Stimulated activated CD8-positive, alpha-beta memory T cell treated with anti-CD3 and anti-CD28 coated beads, Interleukin-7, amount 100 ng/mL, for 48 hours (primary cell): ENCODE measurements around the gene VDR.

Experiments used
- DNase-seq, 2 donors: peaks; one replicate each; pipeline ENCODE4 v3.0.0-alpha.2; 2020; ENCODE audit warnings: low read depth in 1 of 2; ENCODE audit errors: extremely low read depth in 1 of 2

Gene VDR

GRCh38 chr12:47931187-47931586 lies 26.4 kb upstream of the VDR start:
- no peak for DNase-seq

- no peak for DNase-seq
Measured at GRCh38 chr12:47930634-47931033, 25.8 kb upstream of the VDR start.

GRCh38 chr12:47927346-47927745 lies 22.6 kb upstream of the VDR start:
- no peak for DNase-seq

GRCh38 chr12:47921907-47922306 lies 17.1 kb upstream of the VDR start:
- no peak for DNase-seq

GRCh38 chr12:47920913-47921312 lies 16.1 kb upstream of the VDR start:
- no peak for DNase-seq

GRCh38 chr12:47913081-47913480 lies 8.3 kb upstream of the VDR start:
- DNase-seq, result no peak

- DNase-seq, result no peak
Measured at GRCh38 chr12:47912556-47912955, 7.8 kb upstream of the VDR start.

- DNase-seq, result no peak
Measured at GRCh38 chr12:47910981-47911380, 6.2 kb upstream of the VDR start.

GRCh38 chr12:47910486-47910885 lies 5.7 kb upstream of the VDR start:
- DNase-seq, result no peak

GRCh38 chr12:47909839-47910465 lies 5.2 kb upstream of the VDR start:
- no peak for DNase-seq

GRCh38 chr12:47908738-47909137 lies 3.9 kb upstream of the VDR start:
- DNase-seq, result no peak

GRCh38 chr12:47907851-47908454 lies 3.2 kb upstream of the VDR start:
- DNase-seq, result no peak

- DNase-seq, result peak in 1 of 2 donors; percentile 70
Measured at GRCh38 chr12:47903927-47904712, 674 bp downstream of the VDR start.

- no peak for DNase-seq
Measured at GRCh38 chr12:47903151-47903611, 1.6 kb downstream of the VDR start.

GRCh38 chr12:47902131-47902639 lies 2.6 kb downstream of the VDR start:
- no peak for DNase-seq

- no peak for DNase-seq
Measured at GRCh38 chr12:47901718-47902093, 3.1 kb downstream of the VDR start.

GRCh38 chr12:47901063-47901717 lies 3.6 kb downstream of the VDR start:
- no peak for DNase-seq

GRCh38 chr12:47900131-47901062 lies 4.4 kb downstream of the VDR start:
- no peak for DNase-seq

GRCh38 chr12:47899466-47899865 lies 5.3 kb downstream of the VDR start:
- no peak for DNase-seq

- no peak for DNase-seq
Measured at GRCh38 chr12:47896633-47897032, 8.2 kb downstream of the VDR start.
